NOMO-1 treated with dmso at 0.1 percent for 144 hours (cell line): Measurements from ENCODE around the gene SND1.

Experiments used
- DNase-seq: peaks from one replicate; lab custom pipeline; 2025; ENCODE audit not compliant: unreplicated experiment; lab: John Stamatoyannopoulos, UW

The SND1 gene

DNA sequence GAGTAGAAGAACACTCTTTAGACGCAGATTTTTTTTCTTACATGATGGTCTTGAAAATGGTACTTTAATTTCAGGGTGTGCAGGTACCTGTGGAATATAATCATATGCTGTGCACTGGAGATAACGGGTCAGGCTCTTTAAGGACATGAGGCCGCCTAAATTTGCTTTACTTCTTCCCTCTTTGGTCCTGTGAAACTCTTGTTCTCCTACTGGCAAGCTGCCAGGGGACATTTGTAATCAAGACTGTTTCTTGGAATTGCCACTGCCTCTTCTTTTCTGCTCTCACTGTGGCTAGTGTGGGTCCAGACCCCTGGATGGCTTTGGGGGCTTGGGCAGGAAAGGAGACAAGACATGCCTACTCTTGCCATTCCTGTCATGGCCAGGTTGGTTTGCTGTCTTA, 146.0 kb downstream of the SND1 start:
- DNase-seq: no peak

DNA sequence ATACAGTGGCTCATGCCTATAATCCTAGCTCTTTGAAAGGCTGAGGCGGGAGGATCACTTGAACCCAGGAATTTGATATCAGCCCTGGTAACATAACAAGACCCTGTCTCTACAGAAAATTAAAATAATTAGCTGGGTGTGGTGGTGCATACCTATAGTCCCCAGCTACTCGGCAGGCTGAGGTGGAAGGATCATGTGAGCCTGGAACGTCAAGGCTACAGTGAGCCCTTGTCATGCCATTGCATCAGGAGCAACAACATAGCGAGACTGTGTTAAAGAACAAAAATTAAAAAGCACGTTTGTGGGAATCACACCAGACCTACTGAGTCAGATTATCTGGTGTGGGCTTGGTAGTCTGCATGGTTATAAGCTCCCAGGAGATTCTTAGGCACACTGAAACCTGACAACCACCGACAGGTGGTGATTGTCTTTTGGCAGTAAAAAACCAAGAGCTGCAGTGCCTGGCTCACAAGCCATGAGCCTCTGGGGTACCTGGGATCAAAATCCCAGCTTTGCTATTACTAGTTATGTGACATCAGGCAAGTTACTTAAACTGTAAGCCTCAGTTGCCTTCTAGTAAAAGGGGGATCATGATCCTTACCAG, 146.9 kb downstream of the SND1 start:
- no peak for DNase-seq

DNA sequence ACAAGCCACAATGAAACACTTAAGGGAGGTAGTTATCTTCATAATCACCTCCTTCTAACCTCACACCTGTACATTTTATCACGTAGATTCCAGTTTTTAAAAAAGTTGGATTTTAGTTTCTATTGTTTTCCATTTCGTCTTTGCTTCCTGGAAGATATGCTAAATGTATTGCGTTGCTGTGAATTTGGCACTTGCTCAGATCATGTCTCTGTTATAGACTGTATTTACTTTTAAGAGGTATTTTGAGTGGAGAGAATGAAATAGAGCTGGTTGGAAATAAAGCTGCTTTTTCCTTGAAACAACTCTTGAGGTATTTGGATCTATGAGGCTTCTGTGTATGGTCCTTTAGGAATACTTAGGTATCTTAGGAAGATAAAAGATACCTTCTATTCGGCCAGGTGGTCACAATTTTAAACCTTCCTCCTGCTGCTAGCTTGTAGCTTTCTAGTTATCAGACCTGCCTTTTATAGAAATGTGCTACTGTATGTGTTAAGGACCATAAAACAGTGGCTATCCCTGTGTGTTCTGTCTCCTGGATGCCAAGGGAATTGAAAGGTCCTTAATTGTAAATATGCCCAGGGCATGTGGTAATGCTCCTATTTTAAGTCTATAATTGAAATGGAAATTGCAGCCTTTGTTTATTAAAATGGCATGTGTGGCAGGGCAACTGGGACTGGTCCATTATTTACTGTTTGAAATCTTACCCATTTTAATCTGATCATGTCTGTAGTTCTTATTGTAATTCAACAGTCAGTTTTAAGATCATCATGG, 147.7 kb downstream of the SND1 start:
- no peak for DNase-seq

DNA sequence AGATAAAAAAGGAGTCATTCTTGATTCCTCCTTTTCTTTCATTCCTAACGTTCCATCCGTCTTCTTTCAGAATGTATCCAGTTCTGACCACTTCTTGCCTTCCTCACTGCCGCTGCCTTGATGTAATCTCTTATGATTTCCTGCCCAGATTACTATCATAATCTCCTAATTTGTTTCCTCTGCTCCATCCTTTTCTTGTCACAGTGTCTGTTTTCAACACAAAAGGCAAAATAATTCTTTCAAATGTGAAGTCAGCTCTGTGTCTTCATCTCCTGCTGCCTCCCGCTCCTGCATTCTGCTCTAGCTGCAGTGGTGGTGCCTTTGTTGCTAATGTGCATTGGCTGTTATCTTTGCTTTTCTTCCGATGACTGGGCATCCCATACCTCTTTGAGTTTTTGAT, 150.9 kb downstream of the SND1 start:
- no peak for DNase-seq

DNA sequence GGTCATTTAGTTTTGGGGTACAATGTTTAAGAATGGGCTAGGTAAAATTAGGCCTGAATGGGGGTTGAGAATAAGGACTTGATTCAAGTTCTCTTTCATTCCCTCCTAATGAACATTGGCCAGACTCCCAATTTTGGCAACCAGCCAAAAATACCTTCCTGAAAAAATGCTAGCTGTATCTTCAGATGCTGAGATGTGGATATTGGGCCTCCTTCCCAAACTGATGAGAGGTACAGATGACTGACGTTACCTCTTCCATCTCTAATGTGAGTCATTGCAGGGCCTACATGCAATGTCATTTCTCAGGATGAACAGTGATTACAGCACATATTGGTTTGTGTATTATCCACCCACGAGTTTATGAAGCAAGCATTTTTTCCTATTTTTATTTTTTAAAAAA, 151.6 kb downstream of the SND1 start:
- no peak for DNase-seq

DNA sequence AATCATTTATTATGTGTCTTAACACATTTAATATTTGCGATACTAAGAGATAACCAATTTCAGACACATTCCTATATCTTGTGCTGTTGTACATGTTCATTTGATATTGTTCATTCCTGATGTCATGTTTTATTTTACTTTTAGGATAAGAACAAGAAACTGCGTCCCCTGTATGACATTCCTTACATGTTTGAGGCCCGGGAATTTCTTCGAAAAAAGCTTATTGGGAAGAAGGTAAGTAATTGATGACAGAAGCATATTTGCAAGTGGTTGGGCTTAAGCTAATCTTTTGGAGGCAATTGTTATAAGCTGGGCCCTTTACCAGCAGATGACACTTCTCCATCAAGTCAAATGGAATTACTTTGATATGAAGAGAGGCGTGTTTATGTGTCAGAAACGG, 155.3 kb downstream of the SND1 start:
- DNase-seq: no peak

DNA sequence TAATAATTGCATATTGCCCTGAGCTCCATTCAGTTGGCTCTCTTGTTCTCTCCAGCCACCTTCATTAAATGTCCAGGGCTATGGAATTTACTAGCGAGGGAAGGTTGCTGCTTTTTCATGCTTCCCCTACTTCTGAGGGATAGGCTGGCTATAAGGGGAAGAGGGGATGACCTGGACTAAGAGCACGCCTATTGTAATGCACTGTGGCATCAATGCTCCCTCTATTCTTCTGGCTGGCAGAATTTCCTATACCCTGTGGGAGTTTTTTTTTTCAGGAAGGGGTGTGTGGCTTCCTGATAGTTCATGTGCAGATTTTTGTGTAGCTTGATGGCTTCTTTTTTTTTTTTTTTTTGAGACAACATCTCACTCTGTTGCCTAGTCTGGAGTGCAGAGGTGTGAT, 155.8 kb downstream of the SND1 start:
- DNase-seq: no peak

DNA sequence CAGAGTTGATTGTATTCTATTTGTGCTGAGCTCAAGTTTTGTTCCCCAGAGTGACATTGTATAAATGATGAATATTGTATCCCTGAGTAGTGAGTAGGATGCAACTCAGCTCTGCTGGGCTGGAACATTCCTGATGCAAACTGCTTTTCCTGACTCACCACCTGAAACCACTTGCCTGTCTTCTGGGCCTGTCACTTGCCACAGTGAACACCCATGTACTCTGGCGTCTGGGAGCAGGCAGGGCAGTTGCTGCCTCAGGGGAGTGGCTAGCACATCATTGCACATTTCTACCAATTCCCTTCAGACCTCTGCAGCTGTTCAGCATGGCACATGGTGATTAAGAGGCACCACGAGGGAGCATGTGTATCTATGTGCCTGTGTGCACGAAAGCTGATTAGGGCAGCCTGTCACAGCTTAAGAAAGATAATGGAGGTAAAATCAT, 157.3 kb downstream of the SND1 start:
- no peak for DNase-seq

DNA sequence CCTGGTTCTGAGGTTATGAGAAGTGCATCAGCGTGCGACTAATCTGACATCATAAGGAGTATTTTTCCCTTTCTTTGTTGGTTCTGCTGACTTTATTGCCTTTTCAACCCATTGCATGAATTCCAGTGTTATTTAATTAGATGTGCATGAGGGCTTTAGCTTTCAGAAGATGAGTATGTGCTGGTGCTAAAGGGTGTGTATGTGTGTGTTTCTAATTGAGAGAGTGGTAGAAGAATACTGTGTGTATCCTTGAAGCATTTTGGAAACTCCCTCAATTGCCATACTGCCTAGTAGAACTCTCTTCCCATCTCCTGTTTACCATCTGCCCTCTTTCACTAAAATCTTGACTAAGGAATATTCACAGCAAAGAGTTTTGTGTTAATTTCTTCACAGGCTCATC, 158.1 kb downstream of the SND1 start:
- no peak for DNase-seq

DNA sequence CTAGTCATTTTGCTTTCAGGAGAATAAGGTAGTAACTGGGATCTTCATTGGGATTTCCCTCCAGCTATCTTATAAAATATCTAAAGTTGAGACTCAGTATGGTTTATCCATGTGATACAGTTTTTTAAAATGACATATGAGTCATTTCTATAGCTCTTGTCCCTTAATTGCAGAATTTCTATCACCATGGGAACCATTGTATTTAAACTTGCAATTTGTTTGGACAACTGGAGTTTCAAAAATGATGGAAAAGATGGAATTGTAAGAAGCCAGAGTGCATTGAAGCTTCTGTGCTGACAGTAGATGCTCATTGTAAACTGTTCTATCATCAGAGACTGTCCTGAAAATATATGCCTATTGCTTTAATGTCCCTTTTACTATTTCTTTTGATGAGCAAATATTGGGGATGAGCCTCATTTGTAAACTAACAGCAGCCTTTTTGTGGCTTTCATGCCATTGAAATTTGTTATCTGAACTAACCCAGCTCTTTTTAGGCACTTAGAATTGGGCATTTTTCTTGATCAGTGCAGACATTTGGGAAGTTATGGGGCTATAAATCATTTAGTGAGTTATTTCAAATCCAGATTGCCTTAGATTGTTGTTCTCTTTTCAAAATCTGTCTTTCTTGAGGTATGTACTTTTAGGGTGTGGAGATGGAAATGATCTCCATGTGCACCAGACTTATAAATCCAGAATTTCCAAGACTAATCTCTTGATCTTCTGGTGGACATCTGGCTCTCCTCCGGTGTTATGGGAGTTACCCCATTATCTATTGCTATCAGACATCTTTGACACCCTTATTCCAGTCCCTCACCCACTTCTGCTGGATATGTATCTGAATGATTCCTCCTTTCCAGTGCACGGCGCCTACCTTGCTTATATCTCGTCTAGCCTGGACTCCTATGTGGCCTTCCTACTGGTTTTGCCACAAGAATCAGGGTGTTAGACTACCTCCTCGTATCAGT, 159.0 kb downstream of the SND1 start:
- no peak for DNase-seq

DNA sequence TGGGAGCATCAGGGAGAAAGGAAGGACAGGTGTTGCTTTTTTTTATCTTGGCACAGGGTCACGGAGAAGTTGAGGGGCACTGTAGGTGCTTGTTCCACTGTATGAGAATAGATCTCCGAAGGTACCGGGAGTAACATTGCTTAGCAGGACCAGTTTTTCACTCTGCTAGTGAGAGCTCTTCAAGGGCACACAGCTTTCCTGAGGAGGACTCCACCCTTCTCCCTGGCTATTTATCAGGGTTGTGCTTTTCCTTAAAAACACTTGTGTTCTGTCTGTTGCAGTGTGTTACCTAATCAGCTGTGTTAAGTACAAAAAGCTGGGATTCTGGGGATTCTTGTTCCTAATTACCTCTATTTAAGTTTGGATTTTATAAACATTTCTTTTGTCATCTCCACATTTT, 160.5 kb downstream of the SND1 start:
- no peak for DNase-seq

DNA sequence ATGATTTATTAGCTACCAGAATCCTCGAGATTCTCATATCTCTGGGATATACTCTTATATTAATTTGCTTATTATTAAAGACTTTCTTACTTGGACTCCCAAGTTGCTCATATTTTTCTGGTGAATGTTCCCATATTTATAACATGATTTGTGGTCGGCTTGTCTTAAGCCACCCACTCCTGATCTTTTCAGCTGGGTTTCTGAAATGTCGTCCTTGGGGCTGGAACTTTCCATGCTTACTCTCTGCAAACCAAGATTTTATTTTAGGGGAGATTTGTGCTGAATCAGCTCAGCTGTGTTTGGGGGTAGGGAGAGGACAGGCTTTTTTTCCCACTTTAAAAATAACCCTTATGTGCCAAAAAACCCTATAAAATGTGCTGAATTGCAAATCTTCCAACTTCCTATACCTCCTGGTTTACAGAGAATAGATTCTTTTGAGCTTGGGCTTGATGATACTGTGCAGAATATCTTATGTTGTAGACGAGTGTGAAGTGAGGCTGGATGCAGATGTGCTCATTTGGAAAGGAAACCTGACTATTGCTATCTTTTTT, 162.1 kb downstream of the SND1 start:
- no peak for DNase-seq

DNA sequence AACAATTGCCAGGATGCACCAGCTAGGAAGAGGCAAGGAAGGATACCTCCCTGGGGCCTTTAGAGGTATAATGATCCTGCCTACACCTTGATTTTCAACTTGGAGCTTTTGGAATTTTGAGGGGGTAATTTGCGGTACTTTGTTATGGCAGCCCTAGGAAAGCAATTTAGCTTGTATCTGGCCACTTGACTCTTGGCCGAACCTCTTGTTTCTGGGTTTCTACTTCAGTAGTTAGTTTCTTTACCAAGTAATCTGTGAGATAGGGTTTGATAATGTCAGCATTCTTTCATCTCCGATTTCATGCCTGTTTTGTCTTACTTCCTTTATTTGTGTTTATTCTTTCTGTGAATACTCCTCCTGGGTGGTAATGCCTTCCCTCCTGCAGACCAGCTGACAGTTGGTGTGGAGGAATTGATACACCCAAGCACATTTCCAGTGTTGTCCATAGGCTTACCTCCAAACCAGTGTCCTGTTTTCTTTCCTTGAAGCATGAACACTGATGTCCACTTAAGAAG, 163.7 kb downstream of the SND1 start:
- DNase-seq: no peak

DNA sequence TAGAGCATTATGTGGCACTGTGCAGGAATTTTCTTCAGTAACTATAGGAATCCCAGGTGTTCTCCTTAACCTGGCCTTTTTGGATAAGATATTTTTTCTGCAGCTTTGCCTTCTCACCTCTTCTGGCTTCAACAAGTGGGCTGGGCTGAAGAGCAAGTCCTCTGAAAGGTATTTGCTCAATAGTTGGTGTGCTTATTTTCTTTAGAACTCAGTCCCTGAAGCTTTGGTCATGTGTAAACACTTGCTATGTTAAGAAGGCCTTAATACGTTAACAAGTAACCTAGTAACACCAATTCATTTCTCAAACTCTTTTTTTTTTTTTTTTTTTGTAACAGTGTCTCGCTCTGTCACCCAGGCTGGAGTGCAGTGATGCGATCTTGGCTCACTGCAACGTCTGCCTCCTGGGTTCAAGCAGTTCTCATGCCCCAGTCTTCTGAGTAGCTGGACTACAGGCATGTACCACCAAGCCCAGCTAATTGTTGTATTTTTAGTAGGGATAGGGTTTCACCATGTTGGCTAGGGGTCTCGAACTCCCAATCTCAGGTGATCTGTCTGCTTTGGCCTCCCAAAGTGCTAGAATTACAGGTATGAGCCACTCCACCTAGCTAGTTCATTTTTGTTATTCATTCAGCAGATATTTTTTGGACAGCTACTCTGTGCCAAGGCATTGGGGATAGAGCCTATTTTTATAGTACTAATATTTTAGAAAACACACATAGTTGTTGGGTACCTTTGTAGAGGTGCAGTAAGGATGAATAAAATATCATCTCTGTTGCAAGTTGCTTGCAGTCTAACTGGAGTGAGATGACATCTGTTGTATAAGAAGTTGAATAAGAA, 164.6 kb downstream of the SND1 start:
- DNase-seq: no peak

DNA sequence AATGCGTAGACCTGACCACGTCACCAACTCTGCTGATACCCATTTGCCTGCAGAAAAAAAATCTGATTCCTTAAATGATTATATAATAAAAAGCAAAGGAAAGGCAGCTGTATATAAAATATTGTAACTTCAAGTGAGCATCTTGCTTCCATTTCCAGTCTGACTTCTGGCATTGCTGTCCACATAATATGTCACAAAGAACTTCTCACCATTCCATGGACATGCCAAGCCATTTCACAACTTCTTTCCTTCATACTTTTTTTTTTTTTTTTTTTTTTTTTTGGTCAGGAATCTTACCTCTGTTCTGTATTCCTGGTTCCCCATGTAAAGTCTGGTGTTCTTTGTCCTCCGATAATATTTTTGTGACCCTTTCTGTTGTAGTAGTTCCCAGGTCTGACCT, 165.5 kb downstream of the SND1 start:
- DNase-seq: no peak

DNA sequence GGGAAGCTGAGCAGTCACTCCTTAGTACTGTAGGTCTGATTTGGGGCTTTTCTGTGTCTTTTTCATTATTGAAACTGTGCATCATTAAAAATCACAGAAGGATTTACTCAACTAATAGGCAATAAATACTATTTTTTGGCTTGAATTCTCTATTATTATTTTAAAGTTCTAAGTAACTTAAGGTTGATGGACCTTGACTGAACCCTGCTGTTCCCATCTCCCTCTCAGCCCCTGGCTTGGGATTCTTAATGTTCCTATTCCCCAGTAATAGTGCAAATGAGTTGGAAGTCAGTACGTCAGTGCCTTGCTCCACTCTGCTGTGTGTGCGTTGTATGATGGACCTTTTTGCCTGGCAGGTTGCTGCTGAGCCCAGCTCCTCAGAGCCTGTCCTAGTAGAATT, 166.3 kb downstream of the SND1 start:
- DNase-seq: no peak

DNA sequence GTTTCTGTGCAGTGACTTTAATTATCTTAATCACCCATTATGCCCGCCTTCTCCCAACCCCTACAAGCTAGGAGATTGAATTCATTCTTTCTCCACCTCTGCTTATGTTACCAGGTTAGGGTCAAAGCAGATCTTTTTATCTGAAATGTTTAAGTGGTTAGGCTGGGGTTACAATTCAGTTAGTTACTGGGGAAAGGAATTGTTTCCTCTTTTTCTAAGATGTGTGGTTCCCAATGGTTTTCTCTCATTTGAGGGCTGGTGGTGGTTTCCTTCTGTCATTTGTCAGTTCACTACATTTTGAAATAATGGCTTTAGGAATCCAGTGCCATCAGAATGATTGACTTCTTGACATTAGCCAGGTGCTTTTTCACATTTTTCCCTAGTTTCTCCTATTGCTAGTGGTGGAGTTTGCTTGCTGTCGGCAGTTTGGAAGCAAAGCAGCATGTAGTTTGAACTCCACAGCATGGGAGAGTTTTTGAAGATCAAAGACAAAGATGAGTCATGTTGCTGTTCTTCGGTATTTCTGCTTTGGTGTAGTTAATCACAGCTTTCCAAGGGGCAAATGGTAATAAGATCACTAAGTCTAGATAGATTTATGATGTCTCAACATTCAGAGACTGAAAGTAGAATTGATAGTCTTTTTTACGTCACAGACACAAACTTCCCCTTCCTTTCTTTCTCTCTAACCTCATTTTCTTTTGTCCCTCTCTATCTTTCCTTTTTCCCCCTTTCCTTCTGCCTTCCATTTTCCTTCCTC, 168.2 kb downstream of the SND1 start:
- DNase-seq: no peak

DNA sequence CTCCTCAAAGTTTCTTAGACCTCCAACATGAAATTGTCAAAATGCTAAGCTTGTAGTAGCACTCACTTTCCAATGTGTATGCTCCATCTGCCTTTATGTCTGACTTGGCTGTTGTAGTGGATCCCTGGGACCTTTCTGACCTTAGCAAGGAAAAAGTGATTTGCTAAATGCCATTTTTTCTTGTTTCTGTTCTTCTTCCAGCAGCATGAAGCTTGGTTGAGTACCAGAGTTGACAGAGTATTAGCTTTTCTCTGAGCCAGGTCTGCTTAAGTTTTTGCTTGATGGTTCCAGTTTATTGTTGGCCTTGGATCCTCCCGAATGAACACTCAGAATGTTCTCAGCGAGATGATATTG, 168.7 kb downstream of the SND1 start:
- no peak for DNase-seq

DNA sequence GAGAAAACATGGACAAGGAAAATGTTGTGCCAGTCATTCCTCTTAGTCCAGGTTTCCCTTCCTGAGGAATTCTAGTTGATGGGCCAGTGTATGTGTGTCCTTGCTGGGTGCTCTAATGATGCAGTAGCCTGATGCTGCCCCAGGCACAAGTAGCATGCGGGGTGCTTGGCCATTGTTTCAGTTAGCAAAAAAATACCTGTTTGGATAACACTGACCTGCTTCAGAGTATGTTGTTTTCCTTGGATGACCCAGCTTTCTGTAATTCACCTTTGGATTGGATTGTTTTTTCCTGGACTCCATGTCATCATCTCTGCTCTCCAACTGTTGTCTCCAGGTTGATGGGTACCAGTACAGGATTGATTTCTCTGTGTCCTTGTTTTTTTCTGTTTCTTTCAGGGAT, 169.2 kb downstream of the SND1 start:
- no peak for DNase-seq
